HepG2 (cell line): ENCODE results near the gene TMCO6. TPM values are rescaled to one million over a fixed set of nuclear protein-coding genes. Genes with fewer than 3 reads are reported as not detected.
A peak's percentile ranks its signal among the peaks of the same experiment; 100 is the strongest.

Experiments
- SALL1 ChIP-seq: sonication (generic); formaldehyde crosslinking; IDR thresholded peaks from 2 replicates; pipeline ENCODE4 v1.8.0; 2022; ENCODE audit warnings: mild to moderate bottlenecking, missing genetic modification reagents
- SOX13 ChIP-seq, 3 experiments: fragments of 450-650 bp in 1 of 3; sonication (generic) in 1 of 3; formaldehyde crosslinking in 1 of 3; IDR thresholded peaks in 2 of 3; conservative IDR thresholded peaks in 1 of 3; 2 replicates each; pipeline versions ENCODE4 v1.5.0 to v1.6.1; 2016 to 2020; ENCODE audit warnings: antibody characterized with exemption in 1 of 3, mild to moderate bottlenecking in 1 of 3, missing compliant biosample characterization in 1 of 3, missing genetic modification reagents in 1 of 3, moderate library complexity in 1 of 3
- ZNF569 ChIP-seq: sonication (generic); formaldehyde crosslinking; IDR thresholded peaks from 2 replicates; pipeline ENCODE4 v1.5.0; 2020; ENCODE audit warnings: mild to moderate bottlenecking, missing genetic modification reagents, moderate library complexity, borderline replicate concordance
- ZNF746 ChIP-seq: sonication (generic); formaldehyde crosslinking; IDR thresholded peaks from 2 replicates; pipeline ENCODE4 v1.8.0; 2022; ENCODE audit warnings: mild to moderate bottlenecking, missing genetic modification reagents
- polyA plus RNA-seq, 8 experiments: library from polyadenylated mRNA; depleted of rRNA in 3 of 8; stranded (reverse) in 7 of 8; unstranded in 1 of 8; fragments of >200 nt; fragmentation: Illumina TruSeq in 4 of 8; extraction: Trizol in 4 of 8; gene quantifications; 2 replicates each; pipeline versions ENCODE4 v1.2.1 to v1.2.3, GENCODE V29; 2011 to 2016; ENCODE audit warnings: low read depth in 4 of 8, missing spikeins in 1 of 8, mixed read lengths in 1 of 8; ENCODE audit not compliant: insufficient read depth in 1 of 8
- total RNA-seq, 5 experiments: library from RNA; depleted of rRNA; stranded (reverse); fragments of >200 nt; fragmentation: Illumina TruSeq; extraction: Trizol; gene quantifications; 2 replicates each; pipeline ENCODE4 v1.2.3, GENCODE V29; 2016; ENCODE audit warnings: low read depth in 1 of 5
- TF ChIP-seq, protein P1 (sequence below), 2 experiments: fragments of 450-650 bp in 1 of 2; sonication (generic) in 1 of 2; formaldehyde crosslinking in 1 of 2; IDR thresholded peaks; 2 replicates each; pipeline versions ENCODE4 v1.6.1 to v1.8.0; 2016 to 2022; ENCODE audit warnings: antibody characterized with exemption in 1 of 2, mild to moderate bottlenecking in 1 of 2, missing genetic modification reagents in 1 of 2
- TF ChIP-seq, protein P2 (sequence below): sonication (generic); formaldehyde crosslinking; IDR thresholded peaks from 2 replicates; pipeline ENCODE4 v1.8.0; 2022; ENCODE audit warnings: low read depth, missing genetic modification reagents
- TF ChIP-seq, protein P3 (sequence below): sonication (generic); formaldehyde crosslinking; IDR thresholded peaks from 2 replicates; pipeline ENCODE4 v1.5.1; 2020; ENCODE audit warnings: mild to moderate bottlenecking, missing genetic modification reagents, moderate library complexity
- TF ChIP-seq, protein P4 (sequence below): sonication (generic); formaldehyde crosslinking; IDR thresholded peaks from 2 replicates; pipeline ENCODE4 v1.4.0; 2020; ENCODE audit warnings: missing genetic modification reagents

TMCO6 gene
- total and polyA plus RNA-seq, 2 of the 13 experiments (the other 11 are each of a cell fraction or from before 2014, with no cell fraction given), result 16.6 to 28.2 TPM

DNA sequence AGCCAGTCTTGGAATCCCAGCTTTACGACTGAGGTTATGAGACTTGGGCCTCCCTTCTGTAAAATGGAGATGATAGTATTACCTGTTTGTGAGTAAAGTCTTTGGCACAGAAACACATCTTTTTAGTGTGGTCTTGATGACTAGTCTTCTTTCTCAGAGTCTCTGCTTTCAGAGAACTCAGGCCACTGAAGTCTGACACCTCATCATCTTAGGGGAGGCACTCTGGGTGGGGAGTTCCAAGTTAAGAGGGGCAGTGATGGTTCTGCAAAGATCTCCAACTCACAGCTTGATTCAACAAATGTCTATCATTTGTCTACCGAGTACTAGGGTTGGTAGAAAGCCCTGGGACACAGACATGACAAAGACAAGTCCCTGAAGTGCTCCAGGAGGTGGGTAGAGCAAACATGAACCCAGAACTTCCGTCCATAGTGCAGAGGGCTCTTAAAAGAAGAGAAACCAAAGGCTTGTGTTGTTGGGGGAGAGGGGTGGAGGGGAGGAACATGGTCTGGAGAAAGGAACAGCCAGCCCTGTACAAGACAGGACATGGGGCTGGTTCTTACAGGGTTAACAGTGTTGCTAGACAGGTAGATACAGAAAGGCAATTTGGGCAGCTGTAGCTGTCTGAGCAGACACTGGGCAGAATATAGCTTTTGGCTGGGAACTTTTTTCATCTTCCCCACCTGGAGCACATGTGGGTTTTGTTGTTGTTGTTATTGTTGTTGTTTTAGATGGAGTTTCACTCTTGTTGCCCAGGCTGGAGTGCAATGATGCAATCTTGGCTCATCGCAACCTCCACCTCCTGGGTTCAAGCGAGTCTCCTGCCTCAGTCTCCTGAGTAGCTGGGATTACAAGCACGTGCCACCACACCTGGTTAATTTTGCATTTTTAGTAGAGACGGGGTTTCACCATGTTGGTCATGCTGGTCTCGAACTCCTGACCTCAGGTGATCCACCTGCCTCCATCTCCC, 3.7 kb upstream of the TMCO6 start (continued):
- TF ChIP-seq, protein P1, sequence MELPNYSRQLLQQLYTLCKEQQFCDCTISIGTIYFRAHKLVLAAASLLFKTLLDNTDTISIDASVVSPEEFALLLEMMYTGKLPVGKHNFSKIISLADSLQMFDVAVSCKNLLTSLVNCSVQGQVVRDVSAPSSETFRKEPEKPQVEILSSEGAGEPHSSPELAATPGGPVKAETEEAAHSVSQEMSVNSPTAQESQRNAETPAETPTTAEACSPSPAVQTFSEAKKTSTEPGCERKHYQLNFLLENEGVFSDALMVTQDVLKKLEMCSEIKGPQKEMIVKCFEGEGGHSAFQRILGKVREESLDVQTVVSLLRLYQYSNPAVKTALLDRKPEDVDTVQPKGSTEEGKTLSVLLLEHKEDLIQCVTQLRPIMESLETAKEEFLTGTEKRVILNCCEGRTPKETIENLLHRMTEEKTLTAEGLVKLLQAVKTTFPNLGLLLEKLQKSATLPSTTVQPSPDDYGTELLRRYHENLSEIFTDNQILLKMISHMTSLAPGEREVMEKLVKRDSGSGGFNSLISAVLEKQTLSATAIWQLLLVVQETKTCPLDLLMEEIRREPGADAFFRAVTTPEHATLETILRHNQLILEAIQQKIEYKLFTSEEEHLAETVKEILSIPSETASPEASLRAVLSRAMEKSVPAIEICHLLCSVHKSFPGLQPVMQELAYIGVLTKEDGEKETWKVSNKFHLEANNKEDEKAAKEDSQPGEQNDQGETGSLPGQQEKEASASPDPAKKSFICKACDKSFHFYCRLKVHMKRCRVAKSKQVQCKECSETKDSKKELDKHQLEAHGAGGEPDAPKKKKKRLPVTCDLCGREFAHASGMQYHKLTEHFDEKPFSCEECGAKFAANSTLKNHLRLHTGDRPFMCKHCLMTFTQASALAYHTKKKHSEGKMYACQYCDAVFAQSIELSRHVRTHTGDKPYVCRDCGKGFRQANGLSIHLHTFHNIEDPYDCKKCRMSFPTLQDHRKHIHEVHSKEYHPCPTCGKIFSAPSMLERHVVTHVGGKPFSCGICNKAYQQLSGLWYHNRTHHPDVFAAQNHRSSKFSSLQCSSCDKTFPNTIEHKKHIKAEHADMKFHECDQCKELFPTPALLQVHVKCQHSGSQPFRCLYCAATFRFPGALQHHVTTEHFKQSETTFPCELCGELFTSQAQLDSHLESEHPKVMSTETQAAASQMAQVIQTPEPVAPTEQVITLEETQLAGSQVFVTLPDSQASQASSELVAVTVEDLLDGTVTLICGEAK (IDR thresholded peaks at IDR 0.05), result no peak
- TF ChIP-seq, protein P1 (CRISPR knock-in tag; IDR thresholded peaks at IDR 0.05), result no peak
- TF ChIP-seq SOX13 (IDR thresholded peaks at IDR 0.05) (no peak), SOX13 (CRISPR knock-in tag; conservative IDR thresholded peaks at IDR 0.05 in 1 of 2, IDR thresholded peaks at IDR 0.05 in 1 of 2) (peak in 1 of 2 experiments; percentile 24; a peak in 2 of 4 replicates), SALL1 (CRISPR knock-in tag) (0 out of 2 replicates have a peak, but pooled peaks have one; percentile 9), ZNF746 (peak; percentile 76; the same call in 1 of the 2 replicates), ZNF569 (CRISPR knock-in tag) (no peak)
- TF ChIP-seq, protein P2, sequence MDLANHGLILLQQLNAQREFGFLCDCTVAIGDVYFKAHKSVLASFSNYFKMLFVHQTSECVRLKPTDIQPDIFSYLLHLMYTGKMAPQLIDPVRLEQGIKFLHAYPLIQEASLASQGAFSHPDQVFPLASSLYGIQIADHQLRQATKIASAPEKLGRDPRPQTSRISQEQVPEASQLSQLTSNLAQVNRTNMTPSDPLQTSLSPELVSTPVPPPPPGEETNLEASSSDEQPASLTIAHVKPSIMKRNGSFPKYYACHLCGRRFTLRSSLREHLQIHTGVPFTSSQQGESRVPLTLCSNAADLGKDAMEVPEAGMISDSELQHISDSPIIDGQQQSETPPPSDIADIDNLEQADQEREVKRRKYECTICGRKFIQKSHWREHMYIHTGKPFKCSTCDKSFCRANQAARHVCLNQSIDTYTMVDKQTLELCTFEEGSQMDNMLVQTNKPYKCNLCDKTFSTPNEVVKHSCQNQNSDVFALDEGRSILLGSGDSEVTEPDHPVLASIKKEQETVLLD (CRISPR knock-in tag), result no peak
- TF ChIP-seq, protein P3, sequence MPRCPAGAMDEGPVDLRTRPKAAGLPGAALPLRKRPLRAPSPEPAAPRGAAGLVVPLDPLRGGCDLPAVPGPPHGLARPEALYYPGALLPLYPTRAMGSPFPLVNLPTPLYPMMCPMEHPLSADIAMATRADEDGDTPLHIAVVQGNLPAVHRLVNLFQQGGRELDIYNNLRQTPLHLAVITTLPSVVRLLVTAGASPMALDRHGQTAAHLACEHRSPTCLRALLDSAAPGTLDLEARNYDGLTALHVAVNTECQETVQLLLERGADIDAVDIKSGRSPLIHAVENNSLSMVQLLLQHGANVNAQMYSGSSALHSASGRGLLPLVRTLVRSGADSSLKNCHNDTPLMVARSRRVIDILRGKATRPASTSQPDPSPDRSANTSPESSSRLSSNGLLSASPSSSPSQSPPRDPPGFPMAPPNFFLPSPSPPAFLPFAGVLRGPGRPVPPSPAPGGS (CRISPR knock-in tag), result no peak
- TF ChIP-seq, protein P4, sequence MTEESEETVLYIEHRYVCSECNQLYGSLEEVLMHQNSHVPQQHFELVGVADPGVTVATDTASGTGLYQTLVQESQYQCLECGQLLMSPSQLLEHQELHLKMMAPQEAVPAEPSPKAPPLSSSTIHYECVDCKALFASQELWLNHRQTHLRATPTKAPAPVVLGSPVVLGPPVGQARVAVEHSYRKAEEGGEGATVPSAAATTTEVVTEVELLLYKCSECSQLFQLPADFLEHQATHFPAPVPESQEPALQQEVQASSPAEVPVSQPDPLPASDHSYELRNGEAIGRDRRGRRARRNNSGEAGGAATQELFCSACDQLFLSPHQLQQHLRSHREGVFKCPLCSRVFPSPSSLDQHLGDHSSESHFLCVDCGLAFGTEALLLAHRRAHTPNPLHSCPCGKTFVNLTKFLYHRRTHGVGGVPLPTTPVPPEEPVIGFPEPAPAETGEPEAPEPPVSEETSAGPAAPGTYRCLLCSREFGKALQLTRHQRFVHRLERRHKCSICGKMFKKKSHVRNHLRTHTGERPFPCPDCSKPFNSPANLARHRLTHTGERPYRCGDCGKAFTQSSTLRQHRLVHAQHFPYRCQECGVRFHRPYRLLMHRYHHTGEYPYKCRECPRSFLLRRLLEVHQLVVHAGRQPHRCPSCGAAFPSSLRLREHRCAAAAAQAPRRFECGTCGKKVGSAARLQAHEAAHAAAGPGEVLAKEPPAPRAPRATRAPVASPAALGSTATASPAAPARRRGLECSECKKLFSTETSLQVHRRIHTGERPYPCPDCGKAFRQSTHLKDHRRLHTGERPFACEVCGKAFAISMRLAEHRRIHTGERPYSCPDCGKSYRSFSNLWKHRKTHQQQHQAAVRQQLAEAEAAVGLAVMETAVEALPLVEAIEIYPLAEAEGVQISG (CRISPR knock-in tag), result peak; percentile 25; the same call in 1 of the 2 replicates
